ENCODE results near the gene RBPJL. TPM values are rescaled to one million over a fixed set of nuclear protein-coding genes. Genes with fewer than 3 reads are reported as not detected.

Gene RBPJL
- total RNA-seq, 1 experiment from 2014 or later: not detected

DNA sequence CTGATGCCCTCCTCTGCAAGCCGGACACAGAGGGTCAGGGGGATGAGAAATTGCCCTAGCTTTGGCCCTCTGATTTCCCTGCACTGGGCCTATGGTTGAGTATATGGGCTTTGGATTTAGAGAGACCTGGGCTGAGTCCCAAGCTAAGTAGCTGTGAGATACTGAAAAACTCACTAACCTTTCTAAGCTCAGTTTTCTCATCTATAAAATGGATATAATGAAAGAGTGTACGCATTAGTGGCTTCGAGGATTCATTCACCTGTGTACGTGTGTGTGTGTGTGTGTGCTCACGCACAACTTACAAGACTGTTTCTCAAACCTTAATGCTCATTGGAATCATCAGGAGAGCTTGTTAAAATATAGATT, 12.7 kb upstream of the RBPJL start:
- Histone ChIP-seq H3K4me1 (ENCODE audit: insufficient read depth, low read length, poor library complexity, severe bottlenecking) (peaks cover 9% of the 10 kb centered on the region), H3K9me3 (ENCODE audit: low read depth, low read length, poor library complexity, severe bottlenecking) (no peaks in the 10 kb centered on the region), H3K27me3 (replicated peaks; ENCODE audit: insufficient read depth, low read depth, low read length, poor library complexity) (peaks cover 9% of the 10 kb centered on the region), H3K36me3 (ENCODE audit: insufficient read depth, low read length, poor library complexity, severe bottlenecking) (no peaks in the 10 kb centered on the region), H3K4me3 (ENCODE audit: low read depth, low read length, poor library complexity, severe bottlenecking) (peak overlapping the region; percentile 56), H3K27ac (ENCODE audit: low read depth, low read length, poor library complexity, severe bottlenecking) (no peak overlapping the region)
- TF ChIP-seq EZH2 (IDR thresholded peaks at IDR 0.05; ENCODE audit: borderline replicate concordance, low read depth, low read length, poor library complexity, severe bottlenecking): no peak
- TF ChIP-seq, protein P1, sequence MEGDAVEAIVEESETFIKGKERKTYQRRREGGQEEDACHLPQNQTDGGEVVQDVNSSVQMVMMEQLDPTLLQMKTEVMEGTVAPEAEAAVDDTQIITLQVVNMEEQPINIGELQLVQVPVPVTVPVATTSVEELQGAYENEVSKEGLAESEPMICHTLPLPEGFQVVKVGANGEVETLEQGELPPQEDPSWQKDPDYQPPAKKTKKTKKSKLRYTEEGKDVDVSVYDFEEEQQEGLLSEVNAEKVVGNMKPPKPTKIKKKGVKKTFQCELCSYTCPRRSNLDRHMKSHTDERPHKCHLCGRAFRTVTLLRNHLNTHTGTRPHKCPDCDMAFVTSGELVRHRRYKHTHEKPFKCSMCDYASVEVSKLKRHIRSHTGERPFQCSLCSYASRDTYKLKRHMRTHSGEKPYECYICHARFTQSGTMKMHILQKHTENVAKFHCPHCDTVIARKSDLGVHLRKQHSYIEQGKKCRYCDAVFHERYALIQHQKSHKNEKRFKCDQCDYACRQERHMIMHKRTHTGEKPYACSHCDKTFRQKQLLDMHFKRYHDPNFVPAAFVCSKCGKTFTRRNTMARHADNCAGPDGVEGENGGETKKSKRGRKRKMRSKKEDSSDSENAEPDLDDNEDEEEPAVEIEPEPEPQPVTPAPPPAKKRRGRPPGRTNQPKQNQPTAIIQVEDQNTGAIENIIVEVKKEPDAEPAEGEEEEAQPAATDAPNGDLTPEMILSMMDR (conservative IDR thresholded peaks at IDR 0.05; ENCODE audit: low read depth, low read length): no peak; the same call in 1 of the 2 replicates
- intact Hi-C loops (cut with micrococcal nuclease; ENCODE audit: unreplicated experiment): loop anchor here (5.0 kb wide), 1 partner anchor 282 kb away; no protein-coding TSS in a partner anchor
- BruUV-seq (replicated peaks): no TSS peak
- ChIA-PET POLR2A (ENCODE audit: low non-redundant PET) (no interaction called here), CTCF (interaction anchor here (0.8 to 2.8 kb wide), 11 partner anchors 8 to 477 kb away, joined by 3 to 15 read pairs (median 5); partner anchors contain the start of gene SYS1)
- DNase-seq (ENCODE audit: low spot score): no peak

DNA sequence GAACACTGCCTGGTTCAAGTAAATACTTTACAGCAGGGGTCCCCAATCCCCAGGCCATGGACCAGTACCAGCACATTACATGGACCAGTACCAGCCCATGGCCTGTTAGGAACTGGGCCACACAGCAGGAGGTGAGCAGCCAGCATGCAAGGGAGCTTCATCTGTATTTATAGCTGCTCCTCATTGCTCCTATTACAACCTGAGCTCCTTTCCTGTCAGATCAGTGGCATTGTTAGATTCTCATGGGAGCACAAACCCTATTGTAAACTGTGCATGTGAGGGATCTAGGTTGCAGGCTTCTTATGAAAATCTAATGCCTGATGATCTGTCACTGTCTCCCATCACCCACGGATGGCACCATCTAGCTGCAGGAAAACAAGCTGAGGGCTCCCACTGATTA, 12.0 kb upstream of the RBPJL start:
- intact Hi-C loops (cut with micrococcal nuclease; ENCODE audit: unreplicated experiment): loop anchor here (5.0 kb wide), 1 partner anchor 282 kb away; no protein-coding TSS in a partner anchor
- ChIA-PET CTCF (interaction anchor here (0.9 to 2.8 kb wide), 7 partner anchors 8 to 476 kb away, joined by 3 to 15 read pairs (median 6); no protein-coding TSS in a partner anchor), POLR2A (ENCODE audit: low non-redundant PET) (no interaction called here)
- Histone ChIP-seq H3K9me3 (ENCODE audit: low read depth, low read length, poor library complexity, severe bottlenecking) (no peaks in the 10 kb centered on the region), H3K4me1 (ENCODE audit: insufficient read depth, low read length, poor library complexity, severe bottlenecking) (peaks cover 9% of the 10 kb centered on the region), H3K27me3 (replicated peaks; ENCODE audit: insufficient read depth, low read depth, low read length, poor library complexity) (peaks cover 9% of the 10 kb centered on the region), H3K4me3 (ENCODE audit: low read depth, low read length, poor library complexity, severe bottlenecking) (no peak overlapping the region), H3K27ac (ENCODE audit: low read depth, low read length, poor library complexity, severe bottlenecking) (no peak overlapping the region), H3K36me3 (ENCODE audit: insufficient read depth, low read length, poor library complexity, severe bottlenecking) (no peaks in the 10 kb centered on the region)
- DNase-seq (ENCODE audit: low spot score): no peak
- no TSS peak for BruUV-seq (replicated peaks)
- TF ChIP-seq, protein P1 (conservative IDR thresholded peaks at IDR 0.05; ENCODE audit: low read depth, low read length): no peak
- no peak for TF ChIP-seq EZH2 (IDR thresholded peaks at IDR 0.05; ENCODE audit: borderline replicate concordance, low read depth, low read length, poor library complexity, severe bottlenecking)

DNA sequence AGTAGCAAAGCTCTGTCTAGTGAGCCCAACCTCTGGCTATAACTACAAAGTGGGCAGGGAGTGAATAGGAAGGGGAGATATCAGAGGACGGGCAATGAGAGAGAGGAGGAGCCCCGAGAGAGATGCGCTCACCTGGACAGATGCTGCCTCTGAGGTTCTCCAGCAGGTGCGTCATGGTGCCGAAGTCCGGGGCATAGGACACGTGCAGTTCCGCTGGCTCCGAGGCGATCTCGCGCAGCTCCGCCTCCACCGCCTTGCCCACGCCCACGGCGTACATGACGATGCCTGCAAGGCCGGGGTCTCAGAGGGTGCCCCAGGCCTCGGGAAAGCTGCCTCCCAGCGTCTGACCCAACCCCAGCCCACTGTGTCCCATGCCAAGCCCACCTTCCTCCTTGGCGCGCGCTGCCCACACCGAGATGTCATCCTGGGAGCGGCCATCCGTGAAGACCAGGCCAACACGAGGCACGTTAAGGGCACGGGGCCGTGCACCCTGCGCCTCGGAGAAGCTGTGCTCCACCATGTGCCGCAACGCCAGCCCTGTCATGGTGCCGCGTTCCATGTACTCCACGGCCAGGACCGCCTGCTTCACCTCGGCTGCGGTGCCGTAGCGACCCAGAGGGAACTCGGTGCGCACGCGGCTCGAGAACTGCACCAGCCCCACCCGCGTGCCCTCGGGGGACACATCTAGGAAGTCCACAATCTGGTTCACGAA, 8.7 kb upstream of the RBPJL start:
- CTCF ChIA-PET: no interaction called here
- no peaks in the 10 kb centered on the region for H3K36me3 ChIP-seq (ENCODE audit: insufficient read depth, low read length, poor library complexity, severe bottlenecking)
- TF ChIP-seq EZH2 (IDR thresholded peaks at IDR 0.05; ENCODE audit: borderline replicate concordance, low read depth, low read length, poor library complexity, severe bottlenecking): no peak
- TF ChIP-seq, protein P1 (conservative IDR thresholded peaks at IDR 0.05; ENCODE audit: low read depth, low read length): no peak
- no TSS peak for BruUV-seq (replicated peaks)
- peaks cover 24% of the 10 kb centered on the region for H3K4me1 ChIP-seq (ENCODE audit: insufficient read depth, low read length, poor library complexity, severe bottlenecking)
- H3K27me3 ChIP-seq (replicated peaks; ENCODE audit: insufficient read depth, low read depth, low read length, poor library complexity): peaks cover 4% of the 10 kb centered on the region
- no peak overlapping the region for H3K27ac ChIP-seq (ENCODE audit: low read depth, low read length, poor library complexity, severe bottlenecking)
- no peaks in the 10 kb centered on the region for H3K9me3 ChIP-seq (ENCODE audit: low read depth, low read length, poor library complexity, severe bottlenecking)
- DNase-seq (ENCODE audit: low spot score): no peak
- POLR2A ChIA-PET (ENCODE audit: low non-redundant PET): no interaction called here
- intact Hi-C loops (cut with micrococcal nuclease; ENCODE audit: unreplicated experiment): no loop called here
- H3K4me3 ChIP-seq (ENCODE audit: low read depth, low read length, poor library complexity, severe bottlenecking): no peak overlapping the region

Data from A673 (cell line).